Osteoblast (primary cell): ENCODE data around the gene HSD11B1. TPM values are rescaled to one million over a fixed set of nuclear protein-coding genes. Genes with fewer than 3 reads are reported as not detected.

Source experiments
- DNase-seq: peaks from one replicate; pipeline ENCODE4 v3.0.0; 2011; ENCODE audit warnings: low spot score, mixed read lengths; ENCODE audit not compliant: insufficient read length; ENCODE audit errors: missing footprints
- H2AFZ ChIP-seq: 2 replicates; pipeline ENCODE4 v1.6.0; 2011; ENCODE audit warnings: mild to moderate bottlenecking, low read length
- H3K27ac ChIP-seq: 2 replicates; pipeline ENCODE4 v1.5.1; 2011; ENCODE audit warnings: mild to moderate bottlenecking, low read depth, low read length, moderate library complexity
- H3K27me3 ChIP-seq: 2 replicates; pipeline ENCODE4 v1.6.0; 2012; ENCODE audit warnings: mild to moderate bottlenecking, control low read depth, inconsistent platforms, low read length, moderate library complexity; ENCODE audit not compliant: insufficient read depth
- H3K36me3 ChIP-seq: 2 replicates; pipeline ENCODE4 v1.5.1; 2011; ENCODE audit warnings: mild to moderate bottlenecking, low read length, control low read depth, moderate library complexity; ENCODE audit not compliant: insufficient read depth
- H3K4me1 ChIP-seq: 2 replicates; pipeline ENCODE4 v1.5.1; 2011; ENCODE audit warnings: mild to moderate bottlenecking, low read length, control low read depth, moderate library complexity; ENCODE audit not compliant: insufficient read depth
- H3K4me2 ChIP-seq: 2 replicates; pipeline ENCODE4 v1.6.0; 2011; ENCODE audit warnings: mild to moderate bottlenecking, low read length; ENCODE audit not compliant: insufficient read depth
- H3K4me3 ChIP-seq: fragments of 200-600 bp; sonication (generic); 3 replicates; pipeline ENCODE4 v1.5.1; 2012; ENCODE audit warnings: mild to moderate bottlenecking, low read length, inconsistent platforms; ENCODE audit not compliant: insufficient read depth
- H3K79me2 ChIP-seq: 2 replicates; pipeline ENCODE4 v1.6.0; 2012; ENCODE audit warnings: mild to moderate bottlenecking, low read length, control low read depth, inconsistent platforms; ENCODE audit not compliant: insufficient read depth
- H3K9me3 ChIP-seq: 2 replicates; pipeline ENCODE4 v1.5.1; 2011; ENCODE audit warnings: low read depth, low read length, control low read depth
- H4K20me1 ChIP-seq: 2 replicates; pipeline ENCODE4 v1.6.0; 2012; ENCODE audit warnings: mild to moderate bottlenecking, low read length, control low read depth; ENCODE audit not compliant: insufficient read depth
- CTCF ChIP-seq: IDR thresholded peaks from 2 replicates; pipeline ENCODE4 v1.5.1; 2011; ENCODE audit warnings: mild to moderate bottlenecking, low read depth, low read length, moderate library complexity; ENCODE audit errors: extremely low read depth
- total RNA-seq: library from RNA; depleted of rRNA; stranded (reverse); fragments of >200 nt; gene quantifications from 2 replicates; pipeline ENCODE4 v1.2.3, GENCODE V29; 2012

Gene HSD11B1
- total RNA-seq, 1 donor, result 1.8 TPM

- Histone ChIP-seq H3K4me3 (no peak overlapping the region), H3K4me2 (no peak overlapping the region), H3K79me2 (no peaks in the 10 kb centered on the region), H4K20me1 (no peaks in the 10 kb centered on the region), H3K27ac (no peak overlapping the region), H3K4me1 (peaks cover 15% of the 10 kb centered on the region), H3K9me3 (no peaks in the 10 kb centered on the region), H3K27me3 (no peaks in the 10 kb centered on the region), H3K36me3 (no peaks in the 10 kb centered on the region), H2AFZ (no peak overlapping the region)
- no peak for DNase-seq
- TF ChIP-seq CTCF, result no peak
Observed at GRCh38 chr1:209657918-209658317, 46.7 kb upstream of the HSD11B1 start.

GRCh38 chr1:209659909-209660308 is 44.7 kb upstream of the HSD11B1 start:
- no peak overlapping the region for H3K4me2 ChIP-seq
- no peaks in the 10 kb centered on the region for H4K20me1 ChIP-seq
- H3K27ac ChIP-seq, result peak overlapping the region; percentile 25
- H3K4me1 ChIP-seq, result peaks cover 13% of the 10 kb centered on the region
- no peaks in the 10 kb centered on the region for H3K36me3 ChIP-seq
- no peaks in the 10 kb centered on the region for H3K79me2 ChIP-seq
- H3K9me3 ChIP-seq, result no peaks in the 10 kb centered on the region
- TF ChIP-seq CTCF, result no peak
- no peak overlapping the region for H3K4me3 ChIP-seq
- DNase-seq, result no peak
- no peak overlapping the region for H2AFZ ChIP-seq
- H3K27me3 ChIP-seq, result no peaks in the 10 kb centered on the region

- no peak overlapping the region for H3K4me2 ChIP-seq
- no peaks in the 10 kb centered on the region for H3K9me3 ChIP-seq
- no peaks in the 10 kb centered on the region for H3K27me3 ChIP-seq
- no peaks in the 10 kb centered on the region for H3K36me3 ChIP-seq
- H4K20me1 ChIP-seq, result no peaks in the 10 kb centered on the region
- H3K4me3 ChIP-seq, result no peak overlapping the region
- H3K4me1 ChIP-seq, result peaks cover 13% of the 10 kb centered on the region
- no peaks in the 10 kb centered on the region for H3K79me2 ChIP-seq
- H2AFZ ChIP-seq, result no peak overlapping the region
- no peak overlapping the region for H3K27ac ChIP-seq
- DNase-seq, result no peak
- TF ChIP-seq CTCF, result no peak
Observed at GRCh38 chr1:209661071-209661470, 43.6 kb upstream of the HSD11B1 start.

GRCh38 chr1:209662879-209663327 is 41.7 kb upstream of the HSD11B1 start:
- no peaks in the 10 kb centered on the region for H3K36me3 ChIP-seq
- no peak overlapping the region for H3K4me3 ChIP-seq
- H2AFZ ChIP-seq, result no peak overlapping the region
- H3K4me2 ChIP-seq, result no peak overlapping the region
- H3K9me3 ChIP-seq, result no peaks in the 10 kb centered on the region
- H3K4me1 ChIP-seq, result peaks cover 13% of the 10 kb centered on the region
- H3K27me3 ChIP-seq, result no peaks in the 10 kb centered on the region
- no peak overlapping the region for H3K27ac ChIP-seq
- H4K20me1 ChIP-seq, result no peaks in the 10 kb centered on the region
- no peak for TF ChIP-seq CTCF
- no peaks in the 10 kb centered on the region for H3K79me2 ChIP-seq
- DNase-seq, result peak; percentile 73
